Stimulated activated CD8-positive, alpha-beta memory T cell treated with anti-CD3 and anti-CD28 coated beads, Interleukin-7, amount 100 ng/mL, for 48 hours (primary cell): Measurements from ENCODE around the gene RTN1.

Source experiments
- DNase-seq, 2 donors: peaks; one replicate each; pipeline ENCODE4 v3.0.0-alpha.2; 2020; ENCODE audit warnings: low read depth in 1 of 2; ENCODE audit errors: extremely low read depth in 1 of 2

Gene RTN1

GRCh38 chr14:59870277-59871165 is at the start of gene RTN1:
TSS of gene RTN1 (minus strand) at chr14:59870776. CDS start at chr14:59870630, 146 bp downstream.
- DNase-seq = no peak

- DNase-seq = no peak
Observed at GRCh38 chr14:59920378-59920683, 49.8 kb upstream of the RTN1 start.

GRCh38 chr14:59919570-59920377 is 49.2 kb upstream of the RTN1 start, which contains the start of gene LRRC9:
TSS of gene LRRC9 (plus strand) at chr14:59920144.
- no peak for DNase-seq

GRCh38 chr14:59918824-59919569 is 48.4 kb upstream of the RTN1 start:
- no peak for DNase-seq

GRCh38 chr14:59913187-59913586 is 42.6 kb upstream of the RTN1 start:
- DNase-seq = no peak

- no peak for DNase-seq
Observed at GRCh38 chr14:59912443-59912842, 41.9 kb upstream of the RTN1 start.

- no peak for DNase-seq
Observed at GRCh38 chr14:59905188-59905587, 34.6 kb upstream of the RTN1 start.

GRCh38 chr14:59904184-59904583 is 33.6 kb upstream of the RTN1 start:
- no peak for DNase-seq

- no peak for DNase-seq
Observed at GRCh38 chr14:59900556-59900955, 30.0 kb upstream of the RTN1 start.

GRCh38 chr14:59897757-59898383 is 27.3 kb upstream of the RTN1 start:
- no peak for DNase-seq

- no peak for DNase-seq
Observed at GRCh38 chr14:59895721-59896120, 25.1 kb upstream of the RTN1 start.

GRCh38 chr14:59890676-59891075 is 20.1 kb upstream of the RTN1 start:
- DNase-seq = no peak

GRCh38 chr14:59882957-59883356 is 12.4 kb upstream of the RTN1 start:
- DNase-seq = no peak

- no peak for DNase-seq
Observed at GRCh38 chr14:59871166-59871495, 555 bp upstream of the RTN1 start.

GRCh38 chr14:59869381-59870255 is 958 bp downstream of the RTN1 start:
- DNase-seq = no peak

- no peak for DNase-seq
Observed at GRCh38 chr14:59868021-59868420, 2.6 kb downstream of the RTN1 start.

- DNase-seq = no peak
Observed at GRCh38 chr14:59863806-59864525, 6.6 kb downstream of the RTN1 start.

GRCh38 chr14:59857328-59857727 is 13.2 kb downstream of the RTN1 start:
- DNase-seq = no peak

GRCh38 chr14:59852350-59852749 is 18.2 kb downstream of the RTN1 start:
- DNase-seq = no peak
